Bone marrow (tissue), 2 donors: ENCODE measurements around the gene GALNT17.

Source experiments
- DNase-seq, 2 donors: peaks; one replicate each; lab custom pipeline; 2025; lab: John Stamatoyannopoulos, UW

GALNT17 gene

DNA sequence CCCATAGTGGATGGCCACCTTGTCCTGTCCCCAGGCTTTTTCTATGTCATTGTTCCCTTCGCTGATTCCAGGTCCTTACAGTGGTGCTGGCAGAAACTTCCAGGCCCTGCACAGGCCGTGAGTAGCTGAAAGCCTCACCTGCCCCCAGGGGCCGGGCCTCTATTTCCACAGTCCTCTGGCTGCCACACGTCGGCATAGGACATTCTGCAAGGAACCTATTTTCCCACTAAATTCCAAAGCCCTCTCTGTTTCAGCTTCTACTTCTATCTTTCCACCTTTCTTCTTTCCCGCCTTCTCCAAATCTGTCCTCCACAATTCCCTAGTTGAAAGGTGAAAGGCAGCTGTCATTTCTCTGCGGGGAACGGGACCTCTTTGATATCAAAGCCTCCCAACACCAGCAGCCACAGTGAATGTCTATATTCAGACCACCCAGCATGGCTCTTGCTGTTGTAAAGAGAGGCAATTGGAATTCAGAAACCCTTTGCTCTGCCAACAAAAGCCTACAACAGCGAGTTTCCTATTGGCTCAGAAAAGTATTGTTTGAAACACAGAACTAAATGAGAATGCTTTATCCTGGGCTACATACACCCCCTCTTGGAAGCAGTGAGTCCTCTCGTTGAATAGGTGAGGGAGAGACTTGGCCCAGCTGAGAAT, 607.7 kb downstream of the GALNT17 start:
- DNase-seq, result no peak

GRCh38 chr7:71740174-71740560, 608.2 kb downstream of the GALNT17 start:
- DNase-seq, result no peak

DNA sequence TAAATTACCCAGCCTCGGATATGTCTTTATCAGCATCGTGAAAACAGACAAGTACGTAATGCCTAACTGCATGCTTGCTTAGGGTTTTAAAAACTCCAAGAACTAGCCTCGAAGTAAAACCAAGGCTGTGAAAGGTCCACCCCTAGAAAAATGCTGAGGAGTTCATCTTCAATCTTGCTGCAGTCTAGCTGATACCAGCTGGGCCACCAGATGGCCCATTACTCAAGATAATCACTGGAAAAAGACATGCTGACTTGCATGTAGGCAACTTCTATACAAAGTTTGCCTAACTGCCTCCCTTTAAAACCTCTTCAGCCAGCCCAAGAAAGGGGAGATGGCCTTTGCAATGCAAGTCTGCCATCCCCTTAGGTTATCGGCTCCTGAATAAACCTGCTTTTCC, 614.1 kb downstream of the GALNT17 start:
- DNase-seq, result no peak

- DNase-seq, result no peak
Measured at GRCh38 chr7:71750290-71750689, 618.3 kb downstream of the GALNT17 start.

DNA sequence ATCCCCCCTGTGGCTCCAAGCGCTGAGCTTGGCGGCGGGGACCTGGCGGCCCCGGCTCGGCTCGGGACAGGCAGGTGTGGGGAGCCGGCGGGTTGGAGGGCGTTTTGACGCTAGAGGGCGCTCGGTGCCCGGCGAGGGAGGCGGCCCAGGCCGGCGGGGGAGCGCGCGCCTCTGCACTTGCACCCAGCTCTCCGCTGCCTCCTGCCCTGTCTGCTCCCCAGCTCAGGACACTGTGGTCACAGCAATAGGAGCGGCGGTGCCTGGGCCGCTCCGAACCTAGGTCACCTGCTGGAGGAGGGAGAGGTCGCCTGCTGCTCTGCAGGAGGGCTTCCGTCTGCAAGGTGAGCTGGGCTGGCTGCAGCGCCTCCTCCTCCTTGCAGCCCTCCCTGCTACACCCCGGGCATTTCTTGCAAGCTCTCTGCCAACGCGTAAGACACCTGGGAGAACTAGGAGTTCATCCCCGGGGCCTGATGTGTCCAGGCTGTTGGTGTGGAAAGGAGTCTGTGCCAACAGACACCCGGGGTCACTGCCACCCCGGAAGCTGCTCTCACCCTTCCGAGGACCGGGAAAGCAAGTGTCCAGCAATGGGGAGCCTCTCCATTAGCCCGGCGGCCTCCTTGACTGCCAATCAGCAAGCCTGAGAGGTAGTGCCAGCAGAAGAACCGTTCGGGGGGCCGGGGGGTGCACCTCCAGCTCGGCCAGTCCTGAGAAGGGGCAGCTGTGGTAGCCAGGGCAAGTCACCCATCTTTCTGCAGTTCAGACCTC, 620.4 kb downstream of the GALNT17 start:
- peak; percentile 0 to 12 for DNase-seq

GRCh38 chr7:71753236-71753635, 621.3 kb downstream of the GALNT17 start:
- no peak for DNase-seq

- no peak for DNase-seq
Measured at GRCh38 chr7:71753956-71754664, 622.2 kb downstream of the GALNT17 start.

GRCh38 chr7:71754828-71755227, 622.9 kb downstream of the GALNT17 start:
- no peak for DNase-seq

DNA sequence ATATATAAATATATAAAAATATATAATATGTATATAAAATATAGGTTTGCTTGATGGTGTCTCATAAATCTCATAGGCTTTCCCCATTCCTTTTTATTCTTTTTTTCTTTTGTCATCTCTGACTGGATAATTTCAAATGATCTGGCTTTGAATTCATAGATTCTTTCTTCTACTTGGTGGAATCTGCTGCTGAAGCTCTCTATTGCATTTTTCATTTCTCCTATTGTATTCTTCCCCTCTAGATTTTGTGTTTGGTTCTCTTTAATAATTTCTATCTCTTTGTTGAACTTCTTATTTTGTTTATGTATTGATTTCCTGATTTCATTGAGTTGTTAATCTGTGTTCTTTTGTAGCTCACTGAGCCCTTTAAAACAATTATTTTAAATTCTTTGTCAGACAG, 629.4 kb downstream of the GALNT17 start:
- DNase-seq, result no peak
